K562 (cell line): ENCODE measurements around the gene MRPS30. TPM values are rescaled to one million over a fixed set of nuclear protein-coding genes. Genes with fewer than 3 reads are reported as not detected.

ENCODE experiments used
- ATAC-seq: fragments of 200-7000 bp; cut with Tn5 transposase; 3 replicates; pipeline ENCODE4 v1.9.1; 2020; ENCODE audit warnings: moderate library complexity
- Bru-seq: library from RNA; stranded (reverse); fragments of 400-500 nt; gene quantifications from one replicate; lab custom pipeline; 2021; lab: Mats Ljungman, UMichigan
- BruChase-seq, 2 experiments: library from RNA; stranded (reverse); fragments of 400-500 nt; gene quantifications; one replicate each; lab custom pipeline; 2021; lab: Mats Ljungman, UMichigan
- BruUV-seq: library from RNA; stranded (reverse); fragments of 400-500 nt; replicated peaks from 2 replicates; lab custom pipeline; 2021; lab: Mats Ljungman, UMichigan
- CTCF ChIA-PET: fragments of 300-600 bp; formaldehyde crosslinking; extraction: SDS; loops from one replicate; lab custom pipeline; 2021; ENCODE audit warnings: low intra/inter-chr PET ratio; lab: Yijun Ruan, JAX
- POLR2A ChIA-PET: fragments of 300-600, 350-650 bp; sonication (Branson Sonifier 250); formaldehyde crosslinking; extraction: SDS; loops from one replicate; lab custom pipeline; 2021; ENCODE audit warnings: antibody characterized with exemption, inconsistent platforms; lab: Yijun Ruan, JAX
- DNase-seq, 4 experiments: peaks; one replicate each; pipeline versions ENCODE4 v3.0.0 to v3.0.0-alpha.2; 2011 to 2018; ENCODE audit warnings: low spot score in 3 of 4, mixed read lengths in 3 of 4; ENCODE audit errors: extremely low read depth in 1 of 4
- FAIRE-seq: peaks from 2 replicates; lab custom pipeline; 2011; peaks lifted over from hg19 to GRCh38; lab: Jason Lieb, UNC
- H2AFZ ChIP-seq: 2 replicates; pipeline ENCODE4 v1.6.0; 2011; ENCODE audit warnings: low read depth, low read length, control low read depth, inconsistent platforms
- H3K27ac ChIP-seq: fragments of 200-600 bp; 3 replicates; pipeline ENCODE4 v1.8.0; 2011; ENCODE audit warnings: low read depth, mild to moderate bottlenecking, control low read depth, inconsistent platforms, low read length, moderate library complexity, mixed read lengths; ENCODE audit errors: extremely low read depth
- H3K27me3 ChIP-seq, 2 experiments: fragments of 300-600 bp in 1 of 2; 2 replicates in 1 of 2; 3 replicates in 1 of 2; pipeline versions ENCODE4 v1.6.0 to v1.8.0; 2011; ENCODE audit warnings: inconsistent platforms in 2 of 2, low read length in 2 of 2, mild to moderate bottlenecking in 1 of 2, mixed read lengths in 1 of 2, moderate library complexity in 1 of 2; ENCODE audit not compliant: control insufficient read depth in 2 of 2, insufficient read depth in 2 of 2
- H3K36me3 ChIP-seq: fragments of 300-600 bp; 3 replicates; pipeline ENCODE4 v1.8.0; 2011; ENCODE audit warnings: mild to moderate bottlenecking, low read length, inconsistent platforms; ENCODE audit not compliant: control insufficient read depth, insufficient read depth
- H3K4me1 ChIP-seq, 2 experiments: fragments of 200-600 bp in 1 of 2; replicated peaks in 1 of 2; 2 replicates in 1 of 2; 3 replicates in 1 of 2; pipeline versions ENCODE4 v1.5.1 to v1.8.0; 2011; ENCODE audit warnings: inconsistent platforms in 2 of 2, low read length in 2 of 2, mild to moderate bottlenecking in 1 of 2, mixed read lengths in 1 of 2, moderate library complexity in 1 of 2; ENCODE audit not compliant: control insufficient read depth in 2 of 2, insufficient read depth in 2 of 2
- H3K4me2 ChIP-seq: 2 replicates; pipeline ENCODE4 v1.6.1; 2011; ENCODE audit warnings: low read length, control low read depth, inconsistent platforms, mixed read lengths; ENCODE audit not compliant: insufficient read depth
- H3K4me3 ChIP-seq: fragments of 200-600 bp; sonication (generic), shearing (Covaris generic); 2 replicates; pipeline ENCODE4 v1.5.1; 2016; ENCODE audit warnings: control low read depth, inconsistent platforms
- H3K79me2 ChIP-seq: fragments of 200-600 bp; 3 replicates; pipeline ENCODE4 v1.8.0; 2011; ENCODE audit warnings: low read length, inconsistent platforms; ENCODE audit not compliant: control insufficient read depth, insufficient read depth
- H3K9ac ChIP-seq, 2 experiments: 2 replicates each; pipeline versions ENCODE4 v1.6.0 to v1.6.1; 2011; ENCODE audit warnings: low read depth in 2 of 2, low read length in 2 of 2, control low read depth in 1 of 2, inconsistent platforms in 1 of 2, mild to moderate bottlenecking in 1 of 2, mixed read lengths in 1 of 2; ENCODE audit not compliant: insufficient read depth in 1 of 2
- H3K9me1 ChIP-seq: one replicate; pipeline ENCODE4 v1.6.0; 2011; ENCODE audit warnings: inconsistent platforms, mild to moderate bottlenecking, low read length, moderate library complexity; ENCODE audit not compliant: control insufficient read depth, insufficient read depth
- H3K9me3 ChIP-seq: replicated peaks from 2 replicates; pipeline ENCODE4 v1.5.1; 2011; ENCODE audit warnings: low read depth, low read length, inconsistent platforms; ENCODE audit not compliant: control insufficient read depth, insufficient read depth
- H4K20me1 ChIP-seq: replicated peaks from 2 replicates; pipeline ENCODE4 v1.6.1; 2011; ENCODE audit warnings: low read length, inconsistent platforms, mixed read lengths; ENCODE audit not compliant: control insufficient read depth, insufficient read depth
- AFF4 ChIP-seq: sonication (generic); formaldehyde crosslinking; IDR thresholded peaks from 2 replicates; pipeline ENCODE4 v1.8.0; 2023; ENCODE audit warnings: mild to moderate bottlenecking, missing genetic modification reagents
- ATF3 ChIP-seq, 2 experiments: fragments of 450-650 bp in 1 of 2; sonication (generic) in 1 of 2; formaldehyde crosslinking in 1 of 2; IDR thresholded peaks in 1 of 2; conservative IDR thresholded peaks in 1 of 2; 2 replicates each; pipeline versions ENCODE4 v1.6.1 to v1.8.1; 2016 to 2023; ENCODE audit warnings: mild to moderate bottlenecking in 2 of 2, moderate library complexity in 2 of 2, inconsistent platforms in 1 of 2, missing genetic modification reagents in 1 of 2
- E4F1 ChIP-seq: fragments of 250-450 bp; sonication (Bioruptor Pico); IDR thresholded peaks from 2 replicates; pipeline ENCODE4 v1.5.0; 2021; ENCODE audit warnings: mild to moderate bottlenecking, borderline replicate concordance
- NFYB ChIP-seq: IDR thresholded peaks from 2 replicates; pipeline ENCODE4 v1.6.1; 2011; ENCODE audit warnings: mild to moderate bottlenecking, moderate library complexity; ENCODE audit not compliant: insufficient read length; ENCODE audit errors: extremely low read depth
- NRF1 ChIP-seq, 2 experiments: fragments of 450-650 bp; IDR thresholded peaks in 1 of 2; conservative IDR thresholded peaks in 1 of 2; 2 replicates each; pipeline ENCODE4 v1.6.1; 2014; ENCODE audit warnings: mild to moderate bottlenecking in 2 of 2
- ZSCAN32 ChIP-seq: fragments of 450-650 bp; formaldehyde crosslinking; IDR thresholded peaks from 2 replicates; pipeline ENCODE4 v1.4.0; 2020; ENCODE audit warnings: mild to moderate bottlenecking, moderate library complexity
- WGBS: fragments of 100-300 bp; shearing (Covaris generic); methylation state at CpG from one replicate; pipeline ENCODE4 v1.1.6; 2016; ENCODE audit warnings: low coverage, mixed read lengths; ENCODE audit not compliant: insufficient coverage; ENCODE audit errors: missing lambda C conversion rate; 5-methylcytosine and 5-hydroxymethylcytosine counted together
- in situ Hi-C: fragments of 300-500 bp; cut with MboI; formaldehyde crosslinking; loops from 4 replicates; pipeline ENCODE4 v1.15.0; 2018; ENCODE audit warnings: inconsistent platforms, mixed read lengths
- intact Hi-C: fragments of 100-400 bp; cut with micrococcal nuclease; formaldehyde crosslinking; loops from 2 replicates; pipeline ENCODE4 v1.14.2; 2022
- long read RNA-seq, 3 experiments: library from polyadenylated mRNA in 2 of 3; library from RNA in 1 of 3; unstranded in 2 of 3; stranded (forward) in 1 of 3; transcript quantifications; one replicate each; pipeline ENCODE4 v2.0.0, GENCODE V29; 2019 to 2022
- polyA minus RNA-seq, 3 experiments: library from RNA; depleted of rRNA, polyadenylated mRNA; stranded (reverse); fragments of >200 nt; gene quantifications; 2 replicates each; pipeline ENCODE4 v1.2.3, GENCODE V29; 2011
- polyA plus RNA-seq, 8 experiments: library from polyadenylated mRNA; depleted of rRNA in 4 of 8; stranded (reverse) in 5 of 8; unstranded in 3 of 8; fragments of >200 nt; fragmentation: Nextera tagmentation in 2 of 8; fragmentation: Illumina TruSeq in 1 of 8; extraction: Ambion mirVana in 2 of 8; extraction: Trizol in 1 of 8; gene quantifications; 2 replicates each; pipeline versions ENCODE4 v1.2.1 to v1.2.3, GENCODE V29; 2011 to 2014; ENCODE audit warnings: inconsistent platforms in 1 of 8, missing spikeins in 1 of 8
- total RNA-seq, 7 experiments: library from RNA; depleted of rRNA in 6 of 7; stranded (reverse); fragments of >200 nt in 6 of 7; fragmentation: Illumina TruSeq in 2 of 7; extraction: Trizol in 2 of 7; gene quantifications; 2 replicates each; pipeline versions ENCODE4 v1.2.1 to v1.2.3, GENCODE V29; 2011 to 2021; ENCODE audit warnings: low replicate concordance in 1 of 7

MRPS30 gene
- total RNA-seq (2011; cell fraction: chromatin; rRNA removed; ENCODE audit: low replicate concordance), result 41.2 and 92.2 TPM in 2 replicates
- 59.2 and 71.8 TPM in 2 replicates for total RNA-seq (2011; cell fraction: nucleolus; rRNA removed)
- 70.7 and 99.9 TPM in 2 replicates for total RNA-seq (2011; cell fraction: nucleoplasm; rRNA removed)
- total RNA-seq (2014; rRNA removed) (145 and 181 TPM in 2 replicates), total RNA-seq (2014; rRNA removed; fragmentation: Illumina TruSeq; extraction: Trizol) (138 and 163 TPM in 2 replicates), total RNA-seq (2015; rRNA removed; fragmentation: Illumina TruSeq; extraction: Trizol) (113 and 114 TPM in 2 replicates), total RNA-seq (2021) (114 and 120 TPM in 2 replicates), polyA plus RNA-seq (2011; rRNA removed) (89.4 and 129 TPM in 2 replicates), polyA plus RNA-seq (2014; fragmentation: Illumina TruSeq; extraction: Trizol) (133 and 134 TPM in 2 replicates), polyA plus RNA-seq (2014; fragmentation: Nextera tagmentation; extraction: Ambion mirVana) (10 to 100 TPM; 24.3 to 33.4 TPM), polyA plus RNA-seq (2014; rRNA removed) (110 and 115 TPM in 2 replicates), polyA minus RNA-seq (2011; rRNA and poly(A)+ RNA removed) (149 and 165 TPM in 2 replicates), Bru-seq, nascent RNA (percentile 98 among the genes with signal in this experiment), BruChase-seq, experiment 1, labeled RNA remaining after a 2-hour chase (percentile 97 among the genes with signal in this experiment), BruChase-seq, experiment 2, labeled RNA remaining after a 6-hour chase (percentile 98 among the genes with signal in this experiment)
- polyA plus RNA-seq (2011; cell fraction: cytosol; rRNA removed), result 73.5 and 141 TPM in 2 replicates
- 51.2 and 51.3 TPM in 2 replicates for polyA plus RNA-seq (2011; cell fraction: nucleus; rRNA removed)
- polyA plus RNA-seq (2012), result 76.4 and 82.7 TPM in 2 replicates
- 86.6 and 87.7 TPM in 2 replicates for polyA minus RNA-seq (2011; cell fraction: cytosol; rRNA and poly(A)+ RNA removed)
- polyA minus RNA-seq (2011; cell fraction: nucleus; rRNA and poly(A)+ RNA removed), result 140 and 213 TPM in 2 replicates
- long read RNA-seq, experiment 1, transcript MRPS30-202 (5 exons, 1,678 nt), result major isoform, 397 of 447 reads
- long read RNA-seq, experiment 1, partial matches to known transcripts, result 17 of 447 reads
- long read RNA-seq, experiment 1, other reads (novel, unspliced or antisense), result 33 of 447 reads
- long read RNA-seq, experiment 2, transcript MRPS30-202 (5 exons, 1,678 nt), result major isoform, 109 of 131 reads
- long read RNA-seq, experiment 2, partial matches to known transcripts, result 7 of 131 reads
- long read RNA-seq, experiment 2, other reads (novel, unspliced or antisense), result 15 of 131 reads
- long read RNA-seq, experiment 3, transcript MRPS30-202 (5 exons, 1,678 nt), result major isoform, 147 of 151 reads
- long read RNA-seq, experiment 3, partial matches to known transcripts, result 2 of 151 reads
- long read RNA-seq, experiment 3, other reads (novel, unspliced or antisense), result 2 of 151 reads

- Histone ChIP-seq H3K4me1 (peaks cover 5 to 13% of the 10 kb centered on the region in 2 experiments; a peak in 3 of 5 replicates), H3K9me1 (no peaks in the 10 kb centered on the region), H3K4me3 (peak within 1 kb of the TSS; percentile 91), H4K20me1 (no peaks in the 10 kb centered on the region; the same call in 1 of the 2 replicates), H3K27me3 (no peaks in the 10 kb centered on the region), H3K9me3 (no peaks in the 10 kb centered on the region), H3K9ac (peak within 1 kb of the TSS; percentile 89 to 100), H3K36me3 (peaks cover 33% of the 10 kb centered on the region), H2AFZ (peak within 1 kb of the TSS; percentile 95), H3K79me2 (peaks cover 61% of the 10 kb centered on the region), H3K27ac (peak within 1 kb of the TSS; percentile 94), H3K4me2 (peak within 1 kb of the TSS; percentile 94)
- in situ Hi-C loops, result no loop called here
- BruUV-seq, result no TSS peak
- intact Hi-C loops, result no loop called here
- POLR2A ChIA-PET, result interaction anchor here (0.6 to 1.4 kb wide), 4 partner anchors 12 to 1336 kb away, joined by 3 to 4 read pairs (median 3); no protein-coding TSS in a partner anchor
- FAIRE-seq, result peak; percentile 99
- under 1% methylated on average over 46 of the region's 47 CpGs for WGBS
- CTCF ChIA-PET, result no interaction called here
- peak; percentile 92 for ATAC-seq
- peak; percentile 89 to 99 (median 93) for DNase-seq
- TF ChIP-seq ZSCAN32 (CRISPR knock-in tag) (peak; percentile 93), NRF1 (conservative IDR thresholded peaks at IDR 0.05 in 1 of 2, IDR thresholded peaks at IDR 0.05 in 1 of 2) (no peak), NFYB (peak; percentile 79), ATF3 (IDR thresholded peaks at IDR 0.05) (peak; percentile 100), ATF3 (CRISPR knock-in tag; conservative IDR thresholded peaks at IDR 0.05) (peak; percentile 83; the same call in 1 of the 2 replicates), AFF4 (CRISPR knock-in tag) (no peak), E4F1 (CRISPR knock-in tag) (no peak)
These were observed at the start of gene MRPS30 for GRCh38 chr5:44808435-44809214. Gene MRPS30 (plus strand): TSS chr5:44808947. CDS start chr5:44808963, 16 bp downstream.
